ENCODE data around the gene LRCH1. TPM values are rescaled to one million over a fixed set of nuclear protein-coding genes. Genes with fewer than 3 reads are reported as not detected.

LRCH1 gene
- total RNA-seq, 2 experiments from 2014 or later: 16.7 to 27.8 TPM

GRCh38 chr13:46672338-46673090 is 119.5 kb downstream of the LRCH1 start:
- H3K27ac ChIP-seq (ENCODE audit: low read depth, low read length, poor library complexity, severe bottlenecking): no peak overlapping the region
- DNase-seq (ENCODE audit: low spot score): no peak
- POLR2A ChIA-PET: interaction anchor here (0.6 kb wide), 2 partner anchors 50 to 59 kb away, joined by 3 read pairs; no protein-coding TSS in a partner anchor
- TF ChIP-seq EZH2phosphoT487 (IDR thresholded peaks at IDR 0.05; ENCODE audit: borderline replicate concordance, low read depth, low read length): no peak
- TF ChIP-seq CTCF (conservative IDR thresholded peaks at IDR 0.05; ENCODE audit: low read length): no peak
- peaks cover 31% of the 10 kb centered on the region for H3K4me1 ChIP-seq (ENCODE audit: insufficient read depth, low read length, poor library complexity, severe bottlenecking)
- intact Hi-C loops (cut with micrococcal nuclease; ENCODE audit: unreplicated experiment): no loop called here
- H3K9me2 ChIP-seq (ENCODE audit: insufficient read depth, low read length): no peaks in the 10 kb centered on the region
- BruUV-seq (replicated peaks): no TSS peak
- no peaks in the 10 kb centered on the region; the same call in 1 of the 2 replicates for H4K20me1 ChIP-seq (ENCODE audit: insufficient read depth, low read length)
- H3K9me3 ChIP-seq (ENCODE audit: low read length): no peaks in the 10 kb centered on the region
- CTCF ChIA-PET (ENCODE audit: unreplicated experiment): no interaction called here
- no peak overlapping the region for H3K4me3 ChIP-seq (ENCODE audit: low read depth, low read length, poor library complexity, severe bottlenecking)
- H3K36me3 ChIP-seq (ENCODE audit: insufficient read depth, low read length): peaks cover 69% of the 10 kb centered on the region
- no peak overlapping the region for H3K4me2 ChIP-seq (ENCODE audit: low read length)
- peaks cover 45% of the 10 kb centered on the region; the same call in 1 of the 2 replicates for H3K79me2 ChIP-seq (ENCODE audit: insufficient read depth, low read depth, low read length)
- no peak overlapping the region for H2AFZ ChIP-seq (ENCODE audit: low read length)

GRCh38 chr13:46675016-46675415 is 122.0 kb downstream of the LRCH1 start:
- no peak overlapping the region for H3K4me3 ChIP-seq (ENCODE audit: low read depth, low read length, poor library complexity, severe bottlenecking)
- intact Hi-C loops (cut with micrococcal nuclease; ENCODE audit: unreplicated experiment): no loop called here
- peaks cover 53% of the 10 kb centered on the region; the same call in 1 of the 2 replicates for H3K79me2 ChIP-seq (ENCODE audit: insufficient read depth, low read depth, low read length)
- H4K20me1 ChIP-seq (ENCODE audit: insufficient read depth, low read length): peaks cover 5% of the 10 kb centered on the region; the same call in 1 of the 2 replicates
- H3K4me1 ChIP-seq (ENCODE audit: insufficient read depth, low read length, poor library complexity, severe bottlenecking): peaks cover 38% of the 10 kb centered on the region
- BruUV-seq (replicated peaks): no TSS peak
- no peak overlapping the region for H3K4me2 ChIP-seq (ENCODE audit: low read length)
- no peaks in the 10 kb centered on the region for H3K9me3 ChIP-seq (ENCODE audit: low read length)
- no peak for DNase-seq (ENCODE audit: low spot score)
- H3K36me3 ChIP-seq (ENCODE audit: insufficient read depth, low read length): peaks cover 56% of the 10 kb centered on the region
- ChIA-PET POLR2A (interaction anchor here (0.5 to 1.3 kb wide), 4 partner anchors 9 to 90 kb away, joined by 3 to 5 read pairs (median 3); no protein-coding TSS in a partner anchor), CTCF (ENCODE audit: unreplicated experiment) (no interaction called here)
- H3K27ac ChIP-seq (ENCODE audit: low read depth, low read length, poor library complexity, severe bottlenecking): no peak overlapping the region
- H2AFZ ChIP-seq (ENCODE audit: low read length): no peak overlapping the region
- TF ChIP-seq EZH2phosphoT487 (IDR thresholded peaks at IDR 0.05; ENCODE audit: borderline replicate concordance, low read depth, low read length) (no peak), CTCF (conservative IDR thresholded peaks at IDR 0.05; ENCODE audit: low read length) (no peak)
- no peaks in the 10 kb centered on the region for H3K9me2 ChIP-seq (ENCODE audit: insufficient read depth, low read length)

GRCh38 chr13:46676378-46676725 is 123.4 kb downstream of the LRCH1 start:
- Histone ChIP-seq H3K79me2 (ENCODE audit: insufficient read depth, low read depth, low read length) (peaks cover 52% of the 10 kb centered on the region; the same call in 1 of the 2 replicates), H3K9me3 (ENCODE audit: low read length) (no peaks in the 10 kb centered on the region), H3K9me2 (ENCODE audit: insufficient read depth, low read length) (no peaks in the 10 kb centered on the region), H3K36me3 (ENCODE audit: insufficient read depth, low read length) (peaks cover 43% of the 10 kb centered on the region), H3K4me2 (ENCODE audit: low read length) (no peak overlapping the region), H3K27ac (ENCODE audit: low read depth, low read length, poor library complexity, severe bottlenecking) (no peak overlapping the region), H4K20me1 (ENCODE audit: insufficient read depth, low read length) (peaks cover 5% of the 10 kb centered on the region; the same call in 1 of the 2 replicates), H3K4me1 (ENCODE audit: insufficient read depth, low read length, poor library complexity, severe bottlenecking) (peaks cover 38% of the 10 kb centered on the region), H3K4me3 (ENCODE audit: low read depth, low read length, poor library complexity, severe bottlenecking) (no peak overlapping the region), H2AFZ (ENCODE audit: low read length) (no peak overlapping the region)
- no peak for TF ChIP-seq CTCF (conservative IDR thresholded peaks at IDR 0.05; ENCODE audit: low read length)
- no peak for TF ChIP-seq EZH2phosphoT487 (IDR thresholded peaks at IDR 0.05; ENCODE audit: borderline replicate concordance, low read depth, low read length)
- POLR2A ChIA-PET: interaction anchor here (1.4 kb wide), 1 partner anchor 65 kb away, joined by 3 read pairs; no protein-coding TSS in a partner anchor
- BruUV-seq (replicated peaks): no TSS peak
- no peak for DNase-seq (ENCODE audit: low spot score)
- CTCF ChIA-PET (ENCODE audit: unreplicated experiment): no interaction called here
- intact Hi-C loops (cut with micrococcal nuclease; ENCODE audit: unreplicated experiment): no loop called here
